HCT116 (cell line): Measurements from ENCODE around the gene RABGGTA. TPM values are rescaled to one million over a fixed set of nuclear protein-coding genes. Genes with fewer than 3 reads are reported as not detected.
"Not testable (repeated sequence)": the region's sequence is repeated elsewhere in the genome, so short reads cannot be mapped to it uniquely, and the experiment has no call there.

ENCODE experiments used
- ATAC-seq: fragments of 200-7000 bp; cut with Tn5 transposase; 2 replicates; pipeline ENCODE4 v1.9.1; 2020; ENCODE audit warnings: mild to moderate bottlenecking, moderate library complexity
- BruUV-seq: library from RNA; stranded (reverse); fragments of 400-500 nt; replicated peaks from 2 replicates; lab custom pipeline; 2021; lab: Mats Ljungman, UMichigan
- CTCF ChIA-PET: fragments of 300-600 bp; sonication (Branson Sonifier 250); formaldehyde crosslinking; loops from one replicate; lab custom pipeline; 2021; ENCODE audit warnings: antibody characterized with exemption; lab: Charles Lee
- POLR2A ChIA-PET: fragments of 300-600, 350-600 bp; sonication (Branson Sonifier 250); formaldehyde crosslinking; loops from one replicate; lab custom pipeline; 2021; ENCODE audit warnings: antibody characterized with exemption; lab: Charles Lee
- RAD21 ChIA-PET, 2 experiments: fragments of 300-600 bp; sonication (Branson Sonifier 250); formaldehyde crosslinking; loops; one replicate each; lab custom pipeline; 2023; ENCODE audit warnings: low total read pairs in 2 of 2; ENCODE audit not compliant: uncharacterized antibody in 2 of 2, unreplicated experiment in 2 of 2, low non-redundant PET in 1 of 2; lab: Charles Lee
- DNase-seq: peaks from one replicate; pipeline ENCODE4 v3.0.0-alpha.2; 2010; ENCODE audit warnings: low read depth, low spot score
- H2AFZ ChIP-seq: fragments of 200-600 bp; shearing (Covaris generic), sonication (generic); 2 replicates; pipeline ENCODE4 v1.6.1; 2017; ENCODE audit warnings: low read depth, mixed run types, mixed read lengths, antibody characterized with exemption, low read length; ENCODE audit not compliant: poor library complexity, severe bottlenecking
- H3K27ac ChIP-seq: 2 replicates; pipeline ENCODE4 v1.5.1; 2012; ENCODE audit warnings: low read depth, low read length
- H3K27me3 ChIP-seq: fragments of 200-600 bp; sonication (generic); 2 replicates; pipeline ENCODE4 v1.6.1; 2016; ENCODE audit warnings: mixed run types, low read length, mixed read lengths; ENCODE audit not compliant: insufficient read depth
- H3K36me3 ChIP-seq, 2 experiments: fragments of 200-500 bp in 1 of 2; fragments of 200-600 bp in 1 of 2; sonication (Bioruptor generic) in 1 of 2; sonication (generic) in 1 of 2; 2 replicates each; pipeline versions ENCODE4 v1.5.1 to v1.6.1; 2014 to 2016; ENCODE audit warnings: low read length in 2 of 2, inconsistent platforms in 1 of 2, mixed read lengths in 1 of 2, mixed run types in 1 of 2; ENCODE audit not compliant: insufficient read depth in 2 of 2, control insufficient read depth in 1 of 2
- H3K4me1 ChIP-seq, 2 experiments: fragments of 200-600 bp in 1 of 2; sonication (generic) in 1 of 2; 2 replicates each; pipeline versions ENCODE4 v1.5.1 to v1.6.1; 2012 to 2017; ENCODE audit warnings: low read length in 2 of 2, inconsistent platforms in 1 of 2, mild to moderate bottlenecking in 1 of 2, mixed read lengths in 1 of 2, mixed run types in 1 of 2, moderate library complexity in 1 of 2; ENCODE audit not compliant: insufficient read depth in 2 of 2, control insufficient read depth in 1 of 2
- H3K4me2 ChIP-seq: fragments of 200-600 bp; sonication (generic); 2 replicates; pipeline ENCODE4 v1.6.1; 2017; ENCODE audit warnings: mixed run types, low read length, mixed read lengths
- H3K4me3 ChIP-seq, 2 experiments: fragments of 200-600 bp in 1 of 2; sonication (generic) in 1 of 2; replicated peaks in 1 of 2; 2 replicates each; pipeline ENCODE4 v1.5.1; 2011 to 2016; ENCODE audit warnings: low read length in 2 of 2, control low read depth in 1 of 2, low read depth in 1 of 2, mild to moderate bottlenecking in 1 of 2, mixed read lengths in 1 of 2, mixed run types in 1 of 2
- H3K79me2 ChIP-seq: fragments of 200-600 bp; sonication (generic); 2 replicates; pipeline ENCODE4 v1.6.1; 2017; ENCODE audit warnings: mild to moderate bottlenecking, mixed run types, low read length, moderate library complexity, mixed read lengths; ENCODE audit not compliant: insufficient read depth
- H3K9ac ChIP-seq: fragments of 200-600 bp; sonication (generic); 2 replicates; pipeline ENCODE4 v1.6.1; 2016; ENCODE audit warnings: low read length, mixed read lengths
- H3K9me2 ChIP-seq: fragments of 200-600 bp; sonication (generic), shearing (Covaris generic); 2 replicates; pipeline ENCODE4 v1.6.1; 2017; ENCODE audit warnings: mixed run types, mild to moderate bottlenecking, moderate library complexity; ENCODE audit not compliant: insufficient read depth
- H3K9me3 ChIP-seq, 2 experiments: fragments of 200-500 bp in 1 of 2; fragments of 200-600 bp in 1 of 2; sonication (Bioruptor generic) in 1 of 2; sonication (generic) in 1 of 2; 2 replicates each; pipeline ENCODE4 v1.6.1; 2014 to 2017; ENCODE audit warnings: low read length in 2 of 2, mixed read lengths in 2 of 2, inconsistent platforms in 1 of 2, low read depth in 1 of 2, mild to moderate bottlenecking in 1 of 2, mixed run types in 1 of 2, moderate library complexity in 1 of 2; ENCODE audit not compliant: control insufficient read depth in 1 of 2, insufficient read depth in 1 of 2
- H4K20me1 ChIP-seq: fragments of 200-600 bp; sonication (generic), shearing (Covaris generic); 2 replicates; pipeline ENCODE4 v1.6.1; 2017; ENCODE audit warnings: mixed run types, mild to moderate bottlenecking, moderate library complexity; ENCODE audit not compliant: insufficient read depth
- ATF3 ChIP-seq: IDR thresholded peaks from 2 replicates; pipeline ENCODE4 v1.6.1; 2012
- CEBPB ChIP-seq: IDR thresholded peaks from 2 replicates; pipeline ENCODE4 v1.6.1; 2012; ENCODE audit warnings: low read depth
- EZH2 ChIP-seq: fragments of 200-600 bp; sonication (generic); IDR thresholded peaks from 2 replicates; pipeline ENCODE4 v1.6.1; 2017; ENCODE audit warnings: antibody characterized with exemption, mixed run types
- EZH2phosphoT487 ChIP-seq: fragments of 200-600 bp; IDR thresholded peaks from 2 replicates; pipeline ENCODE4 v1.6.1; 2018; ENCODE audit warnings: antibody characterized with exemption, borderline replicate concordance
- JUND ChIP-seq: IDR thresholded peaks from 2 replicates; pipeline ENCODE4 v1.6.1; 2012
- RAD21 ChIP-seq: IDR thresholded peaks from 2 replicates; pipeline ENCODE4 v1.6.1; 2012; ENCODE audit warnings: low read depth, mild to moderate bottlenecking
- intact Hi-C: fragments of 100-400 bp; cut with micrococcal nuclease; formaldehyde crosslinking; loops from 2 replicates; pipeline ENCODE4 v1.10.0; 2022
- total RNA-seq: library from RNA; stranded (reverse); gene quantifications from one replicate; pipeline ENCODE4 v1.2.1, GENCODE V29; 2021; ENCODE audit not compliant: unreplicated experiment
- TF ChIP-seq, protein P1 (sequence below), 3 experiments: fragments of 200-600 bp in 1 of 3; sonication (generic) in 1 of 3; IDR thresholded peaks in 2 of 3; conservative IDR thresholded peaks in 1 of 3; 2 replicates each; pipeline ENCODE4 v1.5.1; 2012 to 2017; ENCODE audit warnings: low read depth in 2 of 3, low read length in 2 of 3, antibody characterized with exemption in 1 of 3, borderline replicate concordance in 1 of 3, control low read depth in 1 of 3, mild to moderate bottlenecking in 1 of 3, mixed read lengths in 1 of 3, mixed run types in 1 of 3, moderate library complexity in 1 of 3; ENCODE audit not compliant: insufficient read depth in 1 of 3

The RABGGTA gene
- total RNA-seq, 1 experiment from 2014 or later: 40.8 TPM

- H2AFZ ChIP-seq: no peak overlapping the region
- H3K79me2 ChIP-seq: peaks cover 96% of the 10 kb centered on the region
- no peak overlapping the region for H3K4me3 ChIP-seq
- no peaks in the 10 kb centered on the region for H3K4me1 ChIP-seq
- peaks cover 4 to 10% of the 10 kb centered on the region in 2 experiments; a peak in 3 of 4 replicates for H3K36me3 ChIP-seq
- intact Hi-C loops: no loop called here
- ChIA-PET CTCF (no interaction called here), POLR2A (no interaction called here), RAD21 (no interaction called here)
- DNase-seq (no peak), ATAC-seq (no peak)
- H3K9ac ChIP-seq: no peak overlapping the region
- H3K27ac ChIP-seq: no peak overlapping the region
- no peak for TF ChIP-seq EZH2
- TF ChIP-seq RAD21: no peak
- TF ChIP-seq, protein P1, sequence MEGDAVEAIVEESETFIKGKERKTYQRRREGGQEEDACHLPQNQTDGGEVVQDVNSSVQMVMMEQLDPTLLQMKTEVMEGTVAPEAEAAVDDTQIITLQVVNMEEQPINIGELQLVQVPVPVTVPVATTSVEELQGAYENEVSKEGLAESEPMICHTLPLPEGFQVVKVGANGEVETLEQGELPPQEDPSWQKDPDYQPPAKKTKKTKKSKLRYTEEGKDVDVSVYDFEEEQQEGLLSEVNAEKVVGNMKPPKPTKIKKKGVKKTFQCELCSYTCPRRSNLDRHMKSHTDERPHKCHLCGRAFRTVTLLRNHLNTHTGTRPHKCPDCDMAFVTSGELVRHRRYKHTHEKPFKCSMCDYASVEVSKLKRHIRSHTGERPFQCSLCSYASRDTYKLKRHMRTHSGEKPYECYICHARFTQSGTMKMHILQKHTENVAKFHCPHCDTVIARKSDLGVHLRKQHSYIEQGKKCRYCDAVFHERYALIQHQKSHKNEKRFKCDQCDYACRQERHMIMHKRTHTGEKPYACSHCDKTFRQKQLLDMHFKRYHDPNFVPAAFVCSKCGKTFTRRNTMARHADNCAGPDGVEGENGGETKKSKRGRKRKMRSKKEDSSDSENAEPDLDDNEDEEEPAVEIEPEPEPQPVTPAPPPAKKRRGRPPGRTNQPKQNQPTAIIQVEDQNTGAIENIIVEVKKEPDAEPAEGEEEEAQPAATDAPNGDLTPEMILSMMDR (IDR thresholded peaks at IDR 0.05 in 2 of 3, conservative IDR thresholded peaks at IDR 0.05 in 1 of 3; ENCODE audit: borderline replicate concordance in 1 of 3, insufficient read depth in 1 of 3, low read depth in 2 of 3, low read length in 2 of 3): no peak
- no peak for TF ChIP-seq JUND
- TF ChIP-seq CEBPB: no peak
- no peak for TF ChIP-seq EZH2phosphoT487
- TF ChIP-seq ATF3: no peak
- TF ChIP-seq, all 23 proteins: peak for 0
- Histone ChIP-seq H3K27me3 (no peaks in the 10 kb centered on the region), H3K9me2 (no peaks in the 10 kb centered on the region), H3K9me3 (no peaks in the 10 kb centered on the region), H4K20me1 (no peaks in the 10 kb centered on the region), H3K4me2 (no peak overlapping the region)
- BruUV-seq: no TSS peak
Observed at GRCh38 chr14:24224618-24225071, 46.8 kb downstream of the RABGGTA start.

GRCh38 chr14:24222987-24223386 lies 48.4 kb downstream of the RABGGTA start:
- not testable (repeated sequence) for H3K36me3 ChIP-seq

More at GRCh38 chr14:24222987-24223386, 48.4 kb downstream of the RABGGTA start:
- H3K4me1 ChIP-seq, H3K4me3 ChIP-seq, POLR2A ChIA-PET, H3K27ac ChIP-seq, H3K9me2 ChIP-seq, H3K27me3 ChIP-seq, H3K9me3 ChIP-seq, H4K20me1 ChIP-seq, DNase-seq, H2AFZ ChIP-seq, intact Hi-C loops, BruUV-seq, CTCF ChIA-PET, ATAC-seq, H3K9ac ChIP-seq, H3K4me2 ChIP-seq, RAD21 ChIA-PET: not testable (repeated sequence)
- H3K79me2 ChIP-seq: peaks cover 88% of the 10 kb centered on the region
